K562 (cell line): ENCODE data around the gene ZNF48. TPM values are rescaled to one million over a fixed set of nuclear protein-coding genes. Genes with fewer than 3 reads are reported as not detected.

Experiments used
- CBX5 ChIP-seq: IDR thresholded peaks from 2 replicates; pipeline ENCODE4 v1.6.1; 2014; ENCODE audit warnings: low read depth, borderline replicate concordance
- CHD1 ChIP-seq: fragments of 200-600 bp; sonication (generic); IDR thresholded peaks from one replicate; pipeline ENCODE4 v1.6.1; 2012; ENCODE audit warnings: mild to moderate bottlenecking, moderate library complexity, low read length, inconsistent platforms
- HMG20A ChIP-seq: fragments of 450-650 bp; formaldehyde crosslinking; conservative IDR thresholded peaks from 2 replicates; pipeline ENCODE4 v1.4.0; 2020; ENCODE audit warnings: mild to moderate bottlenecking, mixed read lengths
- MIER1 ChIP-seq: fragments of 450-650 bp; IDR thresholded peaks from 2 replicates; pipeline ENCODE4 v1.6.1; 2016; ENCODE audit warnings: antibody characterized with exemption, mild to moderate bottlenecking, low read depth
- PHF8 ChIP-seq: fragments of 200-600 bp; sonication (generic); IDR thresholded peaks from 2 replicates; pipeline ENCODE4 v1.6.1; 2012; ENCODE audit warnings: mixed run types, mild to moderate bottlenecking, inconsistent platforms, low read length, moderate library complexity, borderline replicate concordance
- PURB ChIP-seq: sonication (generic); formaldehyde crosslinking; IDR thresholded peaks from 2 replicates; pipeline ENCODE4 v1.9.0; 2021; ENCODE audit warnings: low read depth, mild to moderate bottlenecking, missing genetic modification reagents
- ZNF174 ChIP-seq: fragments of 250-450 bp; sonication (Bioruptor Pico); IDR thresholded peaks from 2 replicates; pipeline ENCODE4 v1.4.0; 2020; ENCODE audit warnings: mild to moderate bottlenecking
- ZNF668 ChIP-seq: fragments of 250-450 bp; sonication (Bioruptor Pico); IDR thresholded peaks from 2 replicates; pipeline ENCODE4 v1.8.0; 2022; ENCODE audit warnings: mild to moderate bottlenecking, inconsistent platforms
- polyA plus RNA-seq, 8 experiments: library from polyadenylated mRNA; depleted of rRNA in 4 of 8; stranded (reverse) in 5 of 8; unstranded in 3 of 8; fragments of >200 nt; fragmentation: Nextera tagmentation in 2 of 8; fragmentation: Illumina TruSeq in 1 of 8; extraction: Ambion mirVana in 2 of 8; extraction: Trizol in 1 of 8; gene quantifications; 2 replicates each; pipeline versions ENCODE4 v1.2.1 to v1.2.3, GENCODE V29; 2011 to 2014; ENCODE audit warnings: inconsistent platforms in 1 of 8, missing spikeins in 1 of 8
- total RNA-seq, 7 experiments: library from RNA; depleted of rRNA in 6 of 7; stranded (reverse); fragments of >200 nt in 6 of 7; fragmentation: Illumina TruSeq in 2 of 7; extraction: Trizol in 2 of 7; gene quantifications; 2 replicates each; pipeline versions ENCODE4 v1.2.1 to v1.2.3, GENCODE V29; 2011 to 2021; ENCODE audit warnings: low replicate concordance in 1 of 7
- TF ChIP-seq, protein P1 (sequence below), 2 experiments: fragments of 450-650 bp; IDR thresholded peaks; 2 replicates each; pipeline ENCODE4 v1.6.1; 2016; ENCODE audit warnings: mild to moderate bottlenecking in 2 of 2, borderline replicate concordance in 1 of 2, low read depth in 1 of 2, moderate library complexity in 1 of 2
- TF ChIP-seq, protein P2 (sequence below): conservative IDR thresholded peaks from 2 replicates; pipeline ENCODE4 v1.6.1; 2011; ENCODE audit warnings: low read depth, mild to moderate bottlenecking, low read length; ENCODE audit not compliant: control insufficient read depth
- TF ChIP-seq, protein P3 (sequence below): sonication (generic); formaldehyde crosslinking; IDR thresholded peaks from 2 replicates; pipeline ENCODE4 v1.8.1; 2023; ENCODE audit warnings: mild to moderate bottlenecking, missing genetic modification reagents
- TF ChIP-seq, protein P4 (sequence below): fragments of 250-450 bp; sonication (Bioruptor Pico); IDR thresholded peaks from 2 replicates; pipeline ENCODE4 v1.5.0; 2021; ENCODE audit warnings: mild to moderate bottlenecking, borderline replicate concordance

ZNF48 gene
- total and polyA plus RNA-seq, 9 of the 15 experiments (the other 6 are each of a cell fraction or from before 2014, with no cell fraction given), result 0.38 to 11.6 (median 4.7) TPM

DNA sequence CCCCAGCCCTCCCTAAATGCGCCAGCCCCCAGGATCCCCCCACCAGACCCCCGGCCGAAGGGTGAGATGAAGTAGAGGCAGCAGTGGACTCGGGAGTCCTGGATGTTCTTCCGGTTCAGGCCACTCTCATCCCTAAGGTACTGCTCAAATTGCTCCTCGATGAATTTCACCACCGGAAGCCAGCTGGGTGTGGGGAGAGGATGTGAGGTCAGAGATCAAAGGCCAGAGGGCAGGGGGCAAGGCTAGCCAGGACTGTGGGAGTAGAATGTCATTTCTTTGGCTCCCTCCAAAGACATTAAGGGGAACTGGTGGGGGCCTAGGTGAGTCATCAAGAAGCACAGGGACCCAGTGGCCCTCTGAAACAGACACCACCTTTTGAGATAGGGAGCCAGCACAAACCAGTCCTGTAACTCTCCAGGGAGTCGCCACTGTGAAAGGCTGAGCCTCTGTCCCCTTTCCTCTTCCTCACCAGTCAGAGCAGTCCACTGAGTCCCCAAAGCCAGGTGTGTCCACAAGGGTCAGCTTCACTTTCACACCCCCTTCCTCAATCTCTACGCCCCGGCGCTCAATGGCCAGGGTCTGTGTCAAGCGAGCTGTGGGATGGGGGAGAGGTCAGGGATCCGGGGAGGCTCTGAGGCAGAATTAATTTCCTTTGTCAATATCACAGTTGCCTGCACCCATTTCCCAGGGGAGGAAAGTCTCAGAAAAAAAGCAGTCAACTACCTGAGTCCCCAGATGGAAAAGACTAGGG lies 13.8 kb upstream of the ZNF48 start (continued):
- TF ChIP-seq, protein P1, sequence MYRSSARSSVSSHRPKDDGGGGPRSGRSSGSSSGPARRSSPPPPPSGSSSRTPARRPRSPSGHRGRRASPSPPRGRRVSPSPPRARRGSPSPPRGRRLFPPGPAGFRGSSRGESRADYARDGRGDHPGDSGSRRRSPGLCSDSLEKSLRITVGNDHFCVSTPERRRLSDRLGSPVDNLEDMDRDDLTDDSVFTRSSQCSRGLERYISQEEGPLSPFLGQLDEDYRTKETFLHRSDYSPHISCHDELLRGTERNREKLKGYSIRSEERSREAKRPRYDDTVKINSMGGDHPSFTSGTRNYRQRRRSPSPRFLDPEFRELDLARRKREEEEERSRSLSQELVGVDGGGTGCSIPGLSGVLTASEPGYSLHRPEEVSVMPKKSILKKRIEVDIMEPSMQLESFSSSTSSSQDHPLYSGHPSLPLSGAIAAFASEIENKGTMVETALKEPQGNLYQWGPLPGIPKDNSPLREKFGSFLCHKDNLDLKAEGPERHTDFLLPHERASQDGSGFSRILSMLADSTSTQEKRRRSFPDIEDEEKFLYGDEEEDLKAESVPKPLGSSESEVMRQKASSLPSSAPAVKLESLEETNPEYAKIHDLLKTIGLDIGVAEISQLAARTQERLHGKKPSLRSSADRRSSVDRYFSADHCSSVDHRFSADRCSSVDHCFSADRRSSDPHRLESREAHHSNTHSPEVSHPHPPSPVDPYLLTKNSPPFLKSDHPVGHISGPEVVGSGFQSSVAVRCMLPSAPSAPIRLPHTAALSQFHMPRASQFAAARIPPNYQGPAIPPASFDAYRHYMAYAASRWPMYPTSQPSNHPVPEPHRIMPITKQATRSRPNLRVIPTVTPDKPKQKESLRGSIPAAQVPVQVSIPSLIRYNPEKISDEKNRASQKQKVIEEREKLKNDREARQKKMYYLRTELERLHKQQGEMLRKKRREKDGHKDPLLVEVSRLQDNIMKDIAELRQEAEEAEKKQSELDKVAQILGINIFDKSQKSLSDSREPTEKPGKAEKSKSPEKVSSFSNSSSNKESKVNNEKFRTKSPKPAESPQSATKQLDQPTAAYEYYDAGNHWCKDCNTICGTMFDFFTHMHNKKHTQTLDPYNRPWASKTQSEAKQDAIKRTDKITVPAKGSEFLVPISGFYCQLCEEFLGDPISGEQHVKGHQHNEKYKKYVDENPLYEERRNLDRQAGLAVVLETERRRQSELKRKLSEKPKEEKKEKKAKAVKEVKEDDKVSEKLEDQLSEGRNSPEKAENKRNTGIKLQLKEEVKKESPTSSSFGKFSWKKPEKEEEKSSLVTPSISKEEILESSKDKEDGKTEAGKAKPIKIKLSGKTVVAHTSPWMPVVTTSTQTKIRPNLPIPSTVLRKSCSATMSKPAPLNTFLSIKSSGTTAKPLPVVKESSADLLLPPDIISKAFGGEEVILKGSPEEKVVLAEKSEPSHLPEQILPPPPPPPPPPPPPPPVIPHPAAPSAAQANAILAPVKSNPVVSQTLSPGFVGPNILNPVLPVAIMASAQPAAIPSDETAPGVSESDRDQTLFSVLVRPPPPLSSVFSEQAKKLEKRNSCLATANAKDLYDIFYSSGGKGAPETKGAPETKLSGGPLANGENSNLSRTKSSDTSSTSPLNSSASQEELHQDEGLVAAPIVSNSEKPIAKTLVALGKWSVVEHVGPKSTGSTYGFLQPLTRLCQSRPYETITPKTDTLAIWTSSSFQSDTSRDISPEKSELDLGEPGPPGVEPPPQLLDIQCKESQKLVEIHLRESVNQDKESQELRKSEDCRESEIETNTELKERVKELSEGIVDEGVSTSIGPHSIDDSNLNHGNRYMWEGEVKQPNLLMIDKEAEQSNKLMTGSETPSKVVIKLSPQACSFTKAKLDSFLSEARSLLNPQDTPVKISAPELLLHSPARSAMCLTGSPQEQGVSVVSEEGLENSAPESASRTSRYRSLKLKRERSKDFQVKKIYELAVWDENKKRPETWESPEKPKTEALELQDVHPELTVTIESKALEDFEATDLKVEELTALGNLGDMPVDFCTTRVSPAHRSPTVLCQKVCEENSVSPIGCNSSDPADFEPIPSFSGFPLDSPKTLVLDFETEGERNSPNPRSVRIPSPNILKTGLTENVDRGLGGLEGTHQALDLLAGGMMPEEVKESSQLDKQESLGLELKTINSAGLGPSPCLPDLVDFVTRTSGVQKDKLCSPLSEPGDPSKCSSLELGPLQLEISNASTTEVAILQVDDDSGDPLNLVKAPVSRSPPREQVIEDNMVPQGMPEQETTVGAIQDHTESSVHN (IDR thresholded peaks at IDR 0.05; ENCODE audit: borderline replicate concordance in 1 of 2, low read depth in 1 of 2), result no peak
- TF ChIP-seq MIER1 (no peak; the same call in 1 of the 2 replicates), CBX5 (no peak), CHD1 (no peak), PURB (CRISPR knock-in tag) (no peak), ZNF668 (no peak), ZNF174 (no peak), PHF8 (peak; percentile 33; the same call in 1 of the 2 replicates), HMG20A (CRISPR knock-in tag) (no peak)
- TF ChIP-seq, protein P2, sequence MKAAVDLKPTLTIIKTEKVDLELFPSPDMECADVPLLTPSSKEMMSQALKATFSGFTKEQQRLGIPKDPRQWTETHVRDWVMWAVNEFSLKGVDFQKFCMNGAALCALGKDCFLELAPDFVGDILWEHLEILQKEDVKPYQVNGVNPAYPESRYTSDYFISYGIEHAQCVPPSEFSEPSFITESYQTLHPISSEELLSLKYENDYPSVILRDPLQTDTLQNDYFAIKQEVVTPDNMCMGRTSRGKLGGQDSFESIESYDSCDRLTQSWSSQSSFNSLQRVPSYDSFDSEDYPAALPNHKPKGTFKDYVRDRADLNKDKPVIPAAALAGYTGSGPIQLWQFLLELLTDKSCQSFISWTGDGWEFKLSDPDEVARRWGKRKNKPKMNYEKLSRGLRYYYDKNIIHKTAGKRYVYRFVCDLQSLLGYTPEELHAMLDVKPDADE, result peak; percentile 84
- TF ChIP-seq, protein P3, sequence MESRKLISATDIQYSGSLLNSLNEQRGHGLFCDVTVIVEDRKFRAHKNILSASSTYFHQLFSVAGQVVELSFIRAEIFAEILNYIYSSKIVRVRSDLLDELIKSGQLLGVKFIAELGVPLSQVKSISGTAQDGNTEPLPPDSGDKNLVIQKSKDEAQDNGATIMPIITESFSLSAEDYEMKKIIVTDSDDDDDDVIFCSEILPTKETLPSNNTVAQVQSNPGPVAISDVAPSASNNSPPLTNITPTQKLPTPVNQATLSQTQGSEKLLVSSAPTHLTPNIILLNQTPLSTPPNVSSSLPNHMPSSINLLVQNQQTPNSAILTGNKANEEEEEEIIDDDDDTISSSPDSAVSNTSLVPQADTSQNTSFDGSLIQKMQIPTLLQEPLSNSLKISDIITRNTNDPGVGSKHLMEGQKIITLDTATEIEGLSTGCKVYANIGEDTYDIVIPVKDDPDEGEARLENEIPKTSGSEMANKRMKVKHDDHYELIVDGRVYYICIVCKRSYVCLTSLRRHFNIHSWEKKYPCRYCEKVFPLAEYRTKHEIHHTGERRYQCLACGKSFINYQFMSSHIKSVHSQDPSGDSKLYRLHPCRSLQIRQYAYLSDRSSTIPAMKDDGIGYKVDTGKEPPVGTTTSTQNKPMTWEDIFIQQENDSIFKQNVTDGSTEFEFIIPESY (CRISPR knock-in tag), result no peak
- TF ChIP-seq, protein P4, sequence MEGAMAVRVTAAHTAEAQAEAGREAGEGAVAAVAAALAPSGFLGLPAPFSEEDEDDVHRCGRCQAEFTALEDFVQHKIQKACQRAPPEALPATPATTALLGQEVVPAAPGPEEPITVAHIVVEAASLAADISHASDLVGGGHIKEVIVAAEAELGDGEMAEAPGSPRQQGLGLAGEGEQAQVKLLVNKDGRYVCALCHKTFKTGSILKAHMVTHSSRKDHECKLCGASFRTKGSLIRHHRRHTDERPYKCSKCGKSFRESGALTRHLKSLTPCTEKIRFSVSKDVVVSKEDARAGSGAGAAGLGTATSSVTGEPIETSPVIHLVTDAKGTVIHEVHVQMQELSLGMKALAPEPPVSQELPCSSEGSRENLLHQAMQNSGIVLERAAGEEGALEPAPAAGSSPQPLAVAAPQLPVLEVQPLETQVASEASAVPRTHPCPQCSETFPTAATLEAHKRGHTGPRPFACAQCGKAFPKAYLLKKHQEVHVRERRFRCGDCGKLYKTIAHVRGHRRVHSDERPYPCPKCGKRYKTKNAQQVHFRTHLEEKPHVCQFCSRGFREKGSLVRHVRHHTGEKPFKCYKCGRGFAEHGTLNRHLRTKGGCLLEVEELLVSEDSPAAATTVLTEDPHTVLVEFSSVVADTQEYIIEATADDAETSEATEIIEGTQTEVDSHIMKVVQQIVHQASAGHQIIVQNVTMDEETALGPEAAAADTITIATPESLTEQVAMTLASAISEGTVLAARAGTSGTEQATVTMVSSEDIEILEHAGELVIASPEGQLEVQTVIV (CRISPR knock-in tag), result no peak
